K562 (cell line): ENCODE results near the gene DVL2. TPM values are rescaled to one million over a fixed set of nuclear protein-coding genes. Genes with fewer than 3 reads are reported as not detected.
A peak's percentile ranks its signal among the peaks of the same experiment; 100 is the strongest.

Experiments
- CBFA2T3 ChIP-seq: fragments of 450-650 bp; IDR thresholded peaks from 2 replicates; pipeline ENCODE4 v1.6.1; 2017
- CXXC5 ChIP-seq: fragments of 250-450 bp; sonication (Bioruptor Pico); IDR thresholded peaks from 2 replicates; pipeline ENCODE4 v1.8.0; 2022; ENCODE audit warnings: inconsistent platforms, mild to moderate bottlenecking, moderate library complexity
- HCFC1 ChIP-seq: IDR thresholded peaks from 2 replicates; pipeline ENCODE4 v1.6.1; 2012; ENCODE audit warnings: low read depth, low read length, improper control_type of control experiment
- HLTF ChIP-seq: fragments of 450-650 bp; IDR thresholded peaks from 2 replicates; pipeline ENCODE4 v1.6.1; 2016
- KAT2B ChIP-seq: IDR thresholded peaks from one replicate; pipeline ENCODE4 v1.6.1; 2012; ENCODE audit warnings: low read depth, mild to moderate bottlenecking, control low read depth, inconsistent platforms, low read length, moderate library complexity
- MCM2 ChIP-seq: fragments of 450-650 bp; IDR thresholded peaks from 2 replicates; pipeline ENCODE4 v1.6.1; 2017; ENCODE audit warnings: low read depth, mild to moderate bottlenecking
- PCBP2 ChIP-seq: fragments of 200-400 bp; formaldehyde crosslinking; IDR thresholded peaks from 2 replicates; pipeline ENCODE4 v1.6.1; 2018; ENCODE audit warnings: low read length, low read depth, mild to moderate bottlenecking, moderate library complexity; ENCODE audit not compliant: poor library complexity, severe bottlenecking
- POLR2AphosphoS2 ChIP-seq: IDR thresholded peaks from 2 replicates; pipeline ENCODE4 v1.6.1; 2012; ENCODE audit warnings: low read length, improper control_type of control experiment
- POU5F1 ChIP-seq: fragments of 150-350 bp; IDR thresholded peaks from 2 replicates; pipeline ENCODE4 v1.6.1; 2014; ENCODE audit warnings: borderline replicate concordance, low read length, low read depth, mild to moderate bottlenecking; ENCODE audit not compliant: partially characterized antibody
- ZBED1 ChIP-seq: IDR thresholded peaks from 2 replicates; pipeline ENCODE4 v1.6.1; 2014
- polyA plus RNA-seq, 8 experiments: library from polyadenylated mRNA; depleted of rRNA in 4 of 8; stranded (reverse) in 5 of 8; unstranded in 3 of 8; fragments of >200 nt; fragmentation: Nextera tagmentation in 2 of 8; fragmentation: Illumina TruSeq in 1 of 8; extraction: Ambion mirVana in 2 of 8; extraction: Trizol in 1 of 8; gene quantifications; 2 replicates each; pipeline versions ENCODE4 v1.2.1 to v1.2.3, GENCODE V29; 2011 to 2014; ENCODE audit warnings: inconsistent platforms in 1 of 8, missing spikeins in 1 of 8
- total RNA-seq, 7 experiments: library from RNA; depleted of rRNA in 6 of 7; stranded (reverse); fragments of >200 nt in 6 of 7; fragmentation: Illumina TruSeq in 2 of 7; extraction: Trizol in 2 of 7; gene quantifications; 2 replicates each; pipeline versions ENCODE4 v1.2.1 to v1.2.3, GENCODE V29; 2011 to 2021; ENCODE audit warnings: low replicate concordance in 1 of 7
- TF ChIP-seq, protein P1 (sequence below): fragments of 450-650 bp; IDR thresholded peaks from 2 replicates; pipeline ENCODE4 v1.6.1; 2018; ENCODE audit not compliant: partially characterized antibody
- TF ChIP-seq, protein P2 (sequence below): fragments of 250-450 bp; sonication (Bioruptor Pico); IDR thresholded peaks from 2 replicates; pipeline ENCODE4 v1.4.0; 2020; ENCODE audit warnings: mild to moderate bottlenecking
- TF ChIP-seq, protein P3 (sequence below): IDR thresholded peaks from 2 replicates; pipeline ENCODE4 v1.6.1; 2012; ENCODE audit warnings: low read depth, low read length, improper control_type of control experiment, borderline replicate concordance
- TF ChIP-seq, protein P4 (sequence below), 2 experiments: fragments of 450-650 bp; IDR thresholded peaks; 2 replicates each; pipeline ENCODE4 v1.6.1; 2018; ENCODE audit warnings: mild to moderate bottlenecking in 2 of 2, low read depth in 1 of 2; ENCODE audit not compliant: partially characterized antibody in 2 of 2

Gene DVL2
- total and polyA plus RNA-seq, 9 of the 15 experiments (the other 6 are each of a cell fraction or from before 2014, with no cell fraction given), result 1.3 to 49.5 (median 24.3) TPM

DNA sequence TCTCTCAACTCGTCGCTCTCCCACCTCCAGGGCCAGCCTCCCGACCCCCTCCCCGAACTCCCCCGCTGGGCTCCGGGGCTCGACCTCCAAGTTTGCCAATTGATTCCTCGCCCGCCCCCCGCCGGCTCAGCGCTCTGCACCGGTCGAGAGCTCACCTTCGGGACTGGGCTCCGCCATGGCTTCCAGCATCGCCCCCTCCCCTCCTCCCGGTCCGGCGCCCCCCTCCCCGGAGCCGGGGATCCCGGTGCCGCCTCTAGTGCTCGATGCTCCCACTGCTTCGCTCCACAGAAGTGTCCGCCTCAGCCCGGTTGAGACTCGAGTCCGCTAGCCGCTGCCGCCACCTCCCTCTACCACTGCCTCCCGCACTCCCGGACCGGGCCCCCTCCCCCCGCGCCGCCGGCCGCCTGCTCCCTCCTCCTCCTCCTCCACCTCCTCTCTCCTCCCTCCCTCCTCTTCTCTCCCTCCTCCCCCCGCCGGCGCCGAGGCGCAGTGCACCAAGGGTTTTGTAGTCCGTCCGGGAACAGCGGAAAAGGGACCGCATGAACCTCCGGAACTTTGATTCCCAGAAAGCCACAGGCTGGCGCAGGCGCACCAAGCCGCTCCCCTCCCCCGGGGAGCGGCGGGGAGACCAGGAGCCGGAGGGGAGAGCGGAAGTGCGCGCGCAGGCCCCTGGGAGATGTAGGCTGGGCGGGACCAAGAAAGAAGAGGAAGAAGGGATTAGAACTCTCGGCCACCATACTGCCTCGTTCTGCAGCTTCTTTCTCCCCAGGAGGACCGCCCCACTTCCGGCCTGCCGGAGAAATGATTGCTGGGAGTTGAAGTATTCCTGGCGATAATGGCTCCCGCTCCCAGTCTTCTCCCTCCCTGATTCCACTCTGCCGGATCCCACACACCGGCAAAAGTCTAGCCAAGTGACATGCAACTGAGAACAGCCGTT, 5.0 kb upstream of the DVL2 start, which contains the start of gene PHF23 (continued):
- TF ChIP-seq, protein P1, sequence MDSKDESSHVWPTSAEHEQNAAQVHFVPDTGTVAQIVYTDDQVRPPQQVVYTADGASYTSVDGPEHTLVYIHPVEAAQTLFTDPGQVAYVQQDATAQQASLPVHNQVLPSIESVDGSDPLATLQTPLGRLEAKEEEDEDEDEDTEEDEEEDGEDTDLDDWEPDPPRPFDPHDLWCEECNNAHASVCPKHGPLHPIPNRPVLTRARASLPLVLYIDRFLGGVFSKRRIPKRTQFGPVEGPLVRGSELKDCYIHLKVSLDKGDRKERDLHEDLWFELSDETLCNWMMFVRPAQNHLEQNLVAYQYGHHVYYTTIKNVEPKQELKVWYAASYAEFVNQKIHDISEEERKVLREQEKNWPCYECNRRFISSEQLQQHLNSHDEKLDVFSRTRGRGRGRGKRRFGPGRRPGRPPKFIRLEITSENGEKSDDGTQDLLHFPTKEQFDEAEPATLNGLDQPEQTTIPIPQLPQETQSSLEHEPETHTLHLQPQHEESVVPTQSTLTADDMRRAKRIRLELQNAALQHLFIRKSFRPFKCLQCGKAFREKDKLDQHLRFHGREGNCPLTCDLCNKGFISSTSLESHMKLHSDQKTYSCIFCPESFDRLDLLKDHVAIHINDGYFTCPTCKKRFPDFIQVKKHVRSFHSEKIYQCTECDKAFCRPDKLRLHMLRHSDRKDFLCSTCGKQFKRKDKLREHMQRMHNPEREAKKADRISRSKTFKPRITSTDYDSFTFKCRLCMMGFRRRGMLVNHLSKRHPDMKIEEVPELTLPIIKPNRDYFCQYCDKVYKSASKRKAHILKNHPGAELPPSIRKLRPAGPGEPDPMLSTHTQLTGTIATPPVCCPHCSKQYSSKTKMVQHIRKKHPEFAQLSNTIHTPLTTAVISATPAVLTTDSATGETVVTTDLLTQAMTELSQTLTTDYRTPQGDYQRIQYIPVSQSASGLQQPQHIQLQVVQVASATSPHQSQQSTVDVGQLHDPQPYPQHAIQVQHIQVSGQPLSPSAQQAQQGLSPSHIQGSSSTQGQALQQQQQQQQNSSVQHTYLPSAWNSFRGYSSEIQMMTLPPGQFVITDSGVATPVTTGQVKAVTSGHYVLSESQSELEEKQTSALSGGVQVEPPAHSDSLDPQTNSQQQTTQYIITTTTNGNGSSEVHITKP, result peak; percentile 84
- TF ChIP-seq PCBP2 (no peak), POU5F1 (peak; percentile 84), HLTF (0 out of 2 replicates have a peak, but pooled peaks have one; percentile 22), ZBED1 (0 out of 2 replicates have a peak, but pooled peaks have one; percentile 5), HCFC1 (peak; percentile 92), CXXC5 (CRISPR knock-in tag) (peak; percentile 53), KAT2B (no peak), POLR2AphosphoS2 (peak; percentile 68; the same call in 1 of the 2 replicates), MCM2 (peak; percentile 93), CBFA2T3 (no peak)
- TF ChIP-seq, protein P2, sequence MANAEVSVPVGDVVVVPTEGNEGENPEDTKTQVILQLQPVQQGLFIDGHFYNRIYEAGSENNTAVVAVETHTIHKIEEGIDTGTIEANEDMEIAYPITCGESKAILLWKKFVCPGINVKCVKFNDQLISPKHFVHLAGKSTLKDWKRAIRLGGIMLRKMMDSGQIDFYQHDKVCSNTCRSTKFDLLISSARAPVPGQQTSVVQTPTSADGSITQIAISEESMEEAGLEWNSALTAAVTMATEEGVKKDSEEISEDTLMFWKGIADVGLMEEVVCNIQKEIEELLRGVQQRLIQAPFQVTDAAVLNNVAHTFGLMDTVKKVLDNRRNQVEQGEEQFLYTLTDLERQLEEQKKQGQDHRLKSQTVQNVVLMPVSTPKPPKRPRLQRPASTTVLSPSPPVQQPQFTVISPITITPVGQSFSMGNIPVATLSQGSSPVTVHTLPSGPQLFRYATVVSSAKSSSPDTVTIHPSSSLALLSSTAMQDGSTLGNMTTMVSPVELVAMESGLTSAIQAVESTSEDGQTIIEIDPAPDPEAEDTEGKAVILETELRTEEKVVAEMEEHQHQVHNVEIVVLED (CRISPR knock-in tag), result peak; percentile 46; the same call in 1 of the 2 replicates
- TF ChIP-seq, protein P3, sequence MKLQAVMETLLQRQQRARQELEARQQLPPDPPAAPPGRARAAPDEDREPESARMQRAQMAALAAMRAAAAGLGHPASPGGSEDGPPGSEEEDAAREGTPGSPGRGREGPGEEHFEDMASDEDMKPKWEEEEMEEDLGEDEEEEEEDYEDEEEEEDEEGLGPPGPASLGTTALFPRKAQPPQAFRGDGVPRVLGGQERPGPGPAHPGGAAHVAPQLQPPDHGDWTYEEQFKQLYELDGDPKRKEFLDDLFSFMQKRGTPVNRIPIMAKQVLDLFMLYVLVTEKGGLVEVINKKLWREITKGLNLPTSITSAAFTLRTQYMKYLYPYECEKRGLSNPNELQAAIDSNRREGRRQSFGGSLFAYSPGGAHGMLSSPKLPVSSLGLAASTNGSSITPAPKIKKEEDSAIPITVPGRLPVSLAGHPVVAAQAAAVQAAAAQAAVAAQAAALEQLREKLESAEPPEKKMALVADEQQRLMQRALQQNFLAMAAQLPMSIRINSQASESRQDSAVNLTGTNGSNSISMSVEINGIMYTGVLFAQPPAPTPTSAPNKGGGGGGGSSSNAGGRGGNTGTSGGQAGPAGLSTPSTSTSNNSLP, result no peak
- TF ChIP-seq, protein P4, sequence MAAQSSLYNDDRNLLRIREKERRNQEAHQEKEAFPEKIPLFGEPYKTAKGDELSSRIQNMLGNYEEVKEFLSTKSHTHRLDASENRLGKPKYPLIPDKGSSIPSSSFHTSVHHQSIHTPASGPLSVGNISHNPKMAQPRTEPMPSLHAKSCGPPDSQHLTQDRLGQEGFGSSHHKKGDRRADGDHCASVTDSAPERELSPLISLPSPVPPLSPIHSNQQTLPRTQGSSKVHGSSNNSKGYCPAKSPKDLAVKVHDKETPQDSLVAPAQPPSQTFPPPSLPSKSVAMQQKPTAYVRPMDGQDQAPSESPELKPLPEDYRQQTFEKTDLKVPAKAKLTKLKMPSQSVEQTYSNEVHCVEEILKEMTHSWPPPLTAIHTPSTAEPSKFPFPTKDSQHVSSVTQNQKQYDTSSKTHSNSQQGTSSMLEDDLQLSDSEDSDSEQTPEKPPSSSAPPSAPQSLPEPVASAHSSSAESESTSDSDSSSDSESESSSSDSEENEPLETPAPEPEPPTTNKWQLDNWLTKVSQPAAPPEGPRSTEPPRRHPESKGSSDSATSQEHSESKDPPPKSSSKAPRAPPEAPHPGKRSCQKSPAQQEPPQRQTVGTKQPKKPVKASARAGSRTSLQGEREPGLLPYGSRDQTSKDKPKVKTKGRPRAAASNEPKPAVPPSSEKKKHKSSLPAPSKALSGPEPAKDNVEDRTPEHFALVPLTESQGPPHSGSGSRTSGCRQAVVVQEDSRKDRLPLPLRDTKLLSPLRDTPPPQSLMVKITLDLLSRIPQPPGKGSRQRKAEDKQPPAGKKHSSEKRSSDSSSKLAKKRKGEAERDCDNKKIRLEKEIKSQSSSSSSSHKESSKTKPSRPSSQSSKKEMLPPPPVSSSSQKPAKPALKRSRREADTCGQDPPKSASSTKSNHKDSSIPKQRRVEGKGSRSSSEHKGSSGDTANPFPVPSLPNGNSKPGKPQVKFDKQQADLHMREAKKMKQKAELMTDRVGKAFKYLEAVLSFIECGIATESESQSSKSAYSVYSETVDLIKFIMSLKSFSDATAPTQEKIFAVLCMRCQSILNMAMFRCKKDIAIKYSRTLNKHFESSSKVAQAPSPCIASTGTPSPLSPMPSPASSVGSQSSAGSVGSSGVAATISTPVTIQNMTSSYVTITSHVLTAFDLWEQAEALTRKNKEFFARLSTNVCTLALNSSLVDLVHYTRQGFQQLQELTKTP (IDR thresholded peaks at IDR 0.05; ENCODE audit: low read depth in 1 of 2, partially characterized antibody in 2 of 2), result peak in 1 of 2 experiments; percentile 97
